ENCODE measurements around the gene APRT.

DNA sequence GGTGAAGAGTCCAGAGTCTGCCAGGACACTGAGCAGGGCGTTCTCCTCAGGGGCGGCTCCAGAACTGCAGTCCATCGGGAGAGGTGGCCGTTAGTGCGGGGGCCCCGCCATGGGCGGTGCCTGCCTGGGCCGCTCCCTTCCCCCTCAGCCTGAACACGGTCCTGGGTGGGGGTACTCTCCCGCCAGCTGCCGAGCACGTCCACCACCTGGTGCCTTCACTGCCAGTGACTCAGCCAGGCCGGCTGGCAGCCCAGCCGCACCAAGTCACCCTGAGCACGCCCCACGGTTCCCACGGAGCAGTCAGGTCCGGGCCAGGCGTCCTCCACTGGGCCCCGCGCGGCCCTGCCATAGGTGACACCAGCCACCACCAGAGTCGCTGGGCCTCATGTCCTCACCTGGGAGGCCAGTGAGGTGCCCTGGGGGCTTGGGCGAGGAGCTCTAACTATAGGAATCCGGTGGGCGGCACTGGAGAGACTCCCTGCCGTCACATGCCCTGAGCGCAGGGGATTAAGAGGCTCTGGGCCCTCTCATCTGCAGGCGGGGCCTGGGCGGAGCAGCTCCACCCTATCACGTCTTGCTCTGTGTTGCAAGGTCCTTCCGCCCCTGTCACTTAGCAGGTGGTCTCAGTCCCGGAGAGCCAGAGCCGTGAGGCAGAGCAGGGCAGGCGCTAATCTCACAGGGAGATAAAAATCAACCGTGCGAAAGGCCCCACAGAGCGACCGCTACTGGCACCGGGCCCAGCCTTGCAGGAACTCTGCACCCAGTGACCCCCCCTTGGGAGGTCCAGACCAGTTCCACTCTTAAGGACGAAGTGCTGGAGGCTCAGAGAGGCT is 41.1 kb downstream of the APRT start:
- TF ChIP-seq, protein P1, sequence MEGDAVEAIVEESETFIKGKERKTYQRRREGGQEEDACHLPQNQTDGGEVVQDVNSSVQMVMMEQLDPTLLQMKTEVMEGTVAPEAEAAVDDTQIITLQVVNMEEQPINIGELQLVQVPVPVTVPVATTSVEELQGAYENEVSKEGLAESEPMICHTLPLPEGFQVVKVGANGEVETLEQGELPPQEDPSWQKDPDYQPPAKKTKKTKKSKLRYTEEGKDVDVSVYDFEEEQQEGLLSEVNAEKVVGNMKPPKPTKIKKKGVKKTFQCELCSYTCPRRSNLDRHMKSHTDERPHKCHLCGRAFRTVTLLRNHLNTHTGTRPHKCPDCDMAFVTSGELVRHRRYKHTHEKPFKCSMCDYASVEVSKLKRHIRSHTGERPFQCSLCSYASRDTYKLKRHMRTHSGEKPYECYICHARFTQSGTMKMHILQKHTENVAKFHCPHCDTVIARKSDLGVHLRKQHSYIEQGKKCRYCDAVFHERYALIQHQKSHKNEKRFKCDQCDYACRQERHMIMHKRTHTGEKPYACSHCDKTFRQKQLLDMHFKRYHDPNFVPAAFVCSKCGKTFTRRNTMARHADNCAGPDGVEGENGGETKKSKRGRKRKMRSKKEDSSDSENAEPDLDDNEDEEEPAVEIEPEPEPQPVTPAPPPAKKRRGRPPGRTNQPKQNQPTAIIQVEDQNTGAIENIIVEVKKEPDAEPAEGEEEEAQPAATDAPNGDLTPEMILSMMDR (IDR thresholded peaks at IDR 0.05 in 2 of 3, conservative IDR thresholded peaks at IDR 0.05 in 1 of 3; ENCODE audit: control insufficient read depth in 2 of 3, extremely low read depth in 1 of 3, insufficient read depth in 1 of 3, low read depth in 3 of 3, low read length in 3 of 3) = no peak
- TF ChIP-seq POLR2AphosphoS5 (IDR thresholded peaks at IDR 0.05; ENCODE audit: low read length) = no peak
- no peak for TF ChIP-seq SIN3A (IDR thresholded peaks at IDR 0.05; ENCODE audit: low read depth, low read length)
- TF ChIP-seq MYC (IDR thresholded peaks at IDR 0.05; ENCODE audit: insufficient read depth, insufficient read length, insufficient replicate concordance, low read length, severe bottlenecking) = no peak
- TF ChIP-seq CHD1 (IDR thresholded peaks at IDR 0.05; ENCODE audit: low read depth, low read length) = no peak
- no peak for TF ChIP-seq TARDBP (IDR thresholded peaks at IDR 0.05; ENCODE audit: borderline replicate concordance)
- TF ChIP-seq, protein P2, sequence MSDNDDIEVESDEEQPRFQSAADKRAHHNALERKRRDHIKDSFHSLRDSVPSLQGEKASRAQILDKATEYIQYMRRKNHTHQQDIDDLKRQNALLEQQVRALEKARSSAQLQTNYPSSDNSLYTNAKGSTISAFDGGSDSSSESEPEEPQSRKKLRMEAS (IDR thresholded peaks at IDR 0.05; ENCODE audit: low read depth, low read length) = no peak
- TF ChIP-seq CBX5 (IDR thresholded peaks at IDR 0.05; ENCODE audit: low read depth) = no peak
- TF ChIP-seq EP300 (IDR thresholded peaks at IDR 0.05; ENCODE audit: borderline replicate concordance in 1 of 2, control insufficient read depth in 1 of 2, low read depth in 2 of 2, low read length in 2 of 2) = no peak
- no peak for TF ChIP-seq ZBED1 (IDR thresholded peaks at IDR 0.05; ENCODE audit: borderline replicate concordance)
- no peak for TF ChIP-seq PML (IDR thresholded peaks at IDR 0.05; ENCODE audit: low read length)
- TF ChIP-seq, protein P3, sequence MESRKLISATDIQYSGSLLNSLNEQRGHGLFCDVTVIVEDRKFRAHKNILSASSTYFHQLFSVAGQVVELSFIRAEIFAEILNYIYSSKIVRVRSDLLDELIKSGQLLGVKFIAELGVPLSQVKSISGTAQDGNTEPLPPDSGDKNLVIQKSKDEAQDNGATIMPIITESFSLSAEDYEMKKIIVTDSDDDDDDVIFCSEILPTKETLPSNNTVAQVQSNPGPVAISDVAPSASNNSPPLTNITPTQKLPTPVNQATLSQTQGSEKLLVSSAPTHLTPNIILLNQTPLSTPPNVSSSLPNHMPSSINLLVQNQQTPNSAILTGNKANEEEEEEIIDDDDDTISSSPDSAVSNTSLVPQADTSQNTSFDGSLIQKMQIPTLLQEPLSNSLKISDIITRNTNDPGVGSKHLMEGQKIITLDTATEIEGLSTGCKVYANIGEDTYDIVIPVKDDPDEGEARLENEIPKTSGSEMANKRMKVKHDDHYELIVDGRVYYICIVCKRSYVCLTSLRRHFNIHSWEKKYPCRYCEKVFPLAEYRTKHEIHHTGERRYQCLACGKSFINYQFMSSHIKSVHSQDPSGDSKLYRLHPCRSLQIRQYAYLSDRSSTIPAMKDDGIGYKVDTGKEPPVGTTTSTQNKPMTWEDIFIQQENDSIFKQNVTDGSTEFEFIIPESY (IDR thresholded peaks at IDR 0.05) = no peak
- no peak for TF ChIP-seq SMARCA5 (IDR thresholded peaks at IDR 0.05)

Measured in GM12878 (cell line).